ENCODE measurements around the gene ZNF605. TPM values are rescaled to one million over a fixed set of nuclear protein-coding genes. Genes with fewer than 3 reads are reported as not detected.
"Not testable (repeated sequence)": the region's sequence is repeated elsewhere in the genome, so short reads cannot be mapped to it uniquely, and the experiment has no call there.

The ZNF605 gene
- total RNA-seq, 1 donor from 2014 or later: 1.3 TPM

- no peak overlapping the region for H3K27ac ChIP-seq
- TF ChIP-seq CTCF (IDR thresholded peaks at IDR 0.05): no peak
- no peak for DNase-seq (ENCODE audit: low spot score in 2 of 2)
- peaks cover 68 to 99% of the 10 kb centered on the region in 2 donors for H3K36me3 ChIP-seq
- H3K4me3 ChIP-seq: no peak overlapping the region
- no peaks in the 10 kb centered on the region for H3K27me3 ChIP-seq
- peaks cover 93 to 100% of the 10 kb centered on the region in 2 donors for H3K9me3 ChIP-seq
- intact Hi-C loops (cut with DNase I): no loop called here
- no peaks in the 10 kb centered on the region for H3K4me1 ChIP-seq
Observed at GRCh38 chr12:132945806-132946205, 10.3 kb downstream of the ZNF605 start.

GRCh38 chr12:132942611-132943010 lies 13.5 kb downstream of the ZNF605 start:
- H3K4me3 ChIP-seq: no peak overlapping the region
- intact Hi-C loops (cut with DNase I): no loop called here
- peaks cover 51 to 78% of the 10 kb centered on the region in 2 donors for H3K36me3 ChIP-seq
- H3K27ac ChIP-seq: no peak overlapping the region
- H3K4me1 ChIP-seq: no peaks in the 10 kb centered on the region
- H3K9me3 ChIP-seq: peaks cover 81 to 89% of the 10 kb centered on the region in 2 donors
- TF ChIP-seq CTCF (IDR thresholded peaks at IDR 0.05): no peak
- H3K27me3 ChIP-seq: no peaks in the 10 kb centered on the region
- DNase-seq (ENCODE audit: low spot score in 2 of 2): no peak

GRCh38 chr12:132941336-132941954 lies 14.7 kb downstream of the ZNF605 start:
- no peak for TF ChIP-seq CTCF (IDR thresholded peaks at IDR 0.05)
- intact Hi-C loops (cut with DNase I): no loop called here
- Histone ChIP-seq H3K36me3 (peaks cover 49 to 66% of the 10 kb centered on the region in 2 donors), H3K4me3 (no peak overlapping the region), H3K4me1 (no peaks in the 10 kb centered on the region), H3K27ac (no peak overlapping the region), H3K27me3 (no peaks in the 10 kb centered on the region), H3K9me3 (peaks cover 84 to 87% of the 10 kb centered on the region in 2 donors)
- no peak for DNase-seq (ENCODE audit: low spot score in 2 of 2)

- Histone ChIP-seq H3K27ac (no peak overlapping the region), H3K27me3 (no peaks in the 10 kb centered on the region), H3K9me3 (peaks cover 80 to 87% of the 10 kb centered on the region in 2 donors), H3K4me1 (no peaks in the 10 kb centered on the region), H3K36me3 (peaks cover 39 to 54% of the 10 kb centered on the region in 2 donors), H3K4me3 (no peak overlapping the region)
- intact Hi-C loops (cut with DNase I): no loop called here
- TF ChIP-seq CTCF (IDR thresholded peaks at IDR 0.05): no peak
- no peak for DNase-seq (ENCODE audit: low spot score in 2 of 2)
Observed at GRCh38 chr12:132940071-132940719, 15.9 kb downstream of the ZNF605 start.

GRCh38 chr12:132938807-132939206 lies 17.3 kb downstream of the ZNF605 start:
- DNase-seq (ENCODE audit: low spot score in 2 of 2); H3K27ac ChIP-seq; H3K27me3 ChIP-seq; intact Hi-C loops (cut with DNase I); H3K4me3 ChIP-seq; H3K4me1 ChIP-seq: not testable (repeated sequence)
- H3K9me3 ChIP-seq: peaks cover 74 to 87% of the 10 kb centered on the region in 2 donors
- H3K36me3 ChIP-seq: peaks cover 30 to 50% of the 10 kb centered on the region in 2 donors

GRCh38 chr12:132937476-132937875 lies 18.6 kb downstream of the ZNF605 start:
- H3K9me3 ChIP-seq: peaks cover 71 to 87% of the 10 kb centered on the region in 2 donors
- no peak overlapping the region for H3K27ac ChIP-seq
- no peaks in the 10 kb centered on the region for H3K27me3 ChIP-seq
- TF ChIP-seq CTCF (IDR thresholded peaks at IDR 0.05): no peak
- intact Hi-C loops (cut with DNase I): no loop called here
- H3K36me3 ChIP-seq: peaks cover 22 to 48% of the 10 kb centered on the region in 2 donors
- H3K4me3 ChIP-seq: no peak overlapping the region
- H3K4me1 ChIP-seq: no peaks in the 10 kb centered on the region
- no peak for DNase-seq (ENCODE audit: low spot score in 2 of 2)

- H3K36me3 ChIP-seq: peaks cover 20 to 48% of the 10 kb centered on the region in 2 donors
- intact Hi-C loops (cut with DNase I); H3K27ac ChIP-seq; DNase-seq (ENCODE audit: low spot score in 2 of 2); H3K4me3 ChIP-seq; H3K27me3 ChIP-seq; H3K4me1 ChIP-seq: not testable (repeated sequence)
- H3K9me3 ChIP-seq: peaks cover 71 to 87% of the 10 kb centered on the region in 2 donors
Observed at GRCh38 chr12:132936921-132937320, 19.2 kb downstream of the ZNF605 start.

All from ascending aorta (tissue), 2 donors.